ENCODE measurements around the gene ACTRT2. TPM values are rescaled to one million over a fixed set of nuclear protein-coding genes. Genes with fewer than 3 reads are reported as not detected.

The ACTRT2 gene
- polyA plus RNA-seq, 1 donor (not counting 4 experiments of a cell fraction or from before 2014, with no cell fraction given): not detected

GRCh38 chr1:3000671-3001470 lies 20.4 kb upstream of the ACTRT2 start:
- FAIRE-seq: no peak
- no peaks in the 10 kb centered on the region for H3K36me3 ChIP-seq (ENCODE audit: control insufficient read depth in 2 of 2, extremely low read depth in 1 of 2, insufficient read depth in 2 of 2, low read length in 2 of 2)
- H3K9me3 ChIP-seq (ENCODE audit: control insufficient read depth, low read depth, low read length): peaks cover 9% of the 10 kb centered on the region
- H4K20me1 ChIP-seq (ENCODE audit: control insufficient read depth, extremely low read depth, insufficient read depth, low read length): no peaks in the 10 kb centered on the region
- no peaks in the 10 kb centered on the region for H3K4me1 ChIP-seq (ENCODE audit: control insufficient read depth, extremely low read depth, insufficient read depth, low read length)
- no peak overlapping the region for H3K4me3 ChIP-seq (ENCODE audit: control insufficient read depth in 2 of 3, extremely low read depth in 1 of 3, insufficient read depth in 2 of 3, low read depth in 1 of 3, low read length in 3 of 3)
- no peak overlapping the region for H3K4me2 ChIP-seq (ENCODE audit: control insufficient read depth, extremely low read depth, insufficient read depth, low read depth, low read length)
- dilution Hi-C loops (cut with MboI; ENCODE audit: extremely low pct_ligation_motif_present, low sequenced_read_pairs): no loop called here
- H2AFZ ChIP-seq (ENCODE audit: control insufficient read depth, low read length): no peak overlapping the region
- H3K9me1 ChIP-seq (ENCODE audit: control insufficient read depth, extremely low read depth, insufficient read depth, low read length): no peaks in the 10 kb centered on the region
- H3K27ac ChIP-seq (ENCODE audit: control insufficient read depth, insufficient read depth, low read length): no peak overlapping the region
- no peaks in the 10 kb centered on the region for H3K79me2 ChIP-seq (ENCODE audit: control insufficient read depth, insufficient read depth, low read length)
- no peaks in the 10 kb centered on the region for H3K27me3 ChIP-seq (ENCODE audit: control insufficient read depth, extremely low read depth, insufficient read depth, low read length)
- H3K9ac ChIP-seq (ENCODE audit: control insufficient read depth, extremely low read depth, insufficient read depth, low read length): no peak overlapping the region
- TF ChIP-seq EZH2 (IDR thresholded peaks at IDR 0.05; ENCODE audit: low read length) (no peak), CTCF (optimal IDR thresholded peaks at IDR 0.05 in 1 of 3, IDR thresholded peaks at IDR 0.05 in 1 of 3, conservative IDR thresholded peaks at IDR 0.05 in 1 of 3; ENCODE audit: extremely low read depth in 1 of 3, insufficient read depth in 2 of 3, low read length in 3 of 3) (no peak)
- no peak for DNase-seq (ENCODE audit: low read depth, low spot score)

- Histone ChIP-seq H3K9ac (ENCODE audit: control insufficient read depth, extremely low read depth, insufficient read depth, low read length) (no peak overlapping the region), H3K27ac (ENCODE audit: control insufficient read depth, insufficient read depth, low read length) (no peak overlapping the region), H4K20me1 (ENCODE audit: control insufficient read depth, extremely low read depth, insufficient read depth, low read length) (no peaks in the 10 kb centered on the region), H3K4me3 (ENCODE audit: control insufficient read depth in 2 of 3, extremely low read depth in 1 of 3, insufficient read depth in 2 of 3, low read depth in 1 of 3, low read length in 3 of 3) (no peak overlapping the region), H3K4me1 (ENCODE audit: control insufficient read depth, extremely low read depth, insufficient read depth, low read length) (no peaks in the 10 kb centered on the region), H3K27me3 (ENCODE audit: control insufficient read depth, extremely low read depth, insufficient read depth, low read length) (no peaks in the 10 kb centered on the region), H3K4me2 (ENCODE audit: control insufficient read depth, extremely low read depth, insufficient read depth, low read depth, low read length) (no peak overlapping the region), H3K36me3 (ENCODE audit: control insufficient read depth in 2 of 2, extremely low read depth in 1 of 2, insufficient read depth in 2 of 2, low read length in 2 of 2) (no peaks in the 10 kb centered on the region), H3K9me1 (ENCODE audit: control insufficient read depth, extremely low read depth, insufficient read depth, low read length) (no peaks in the 10 kb centered on the region), H3K79me2 (ENCODE audit: control insufficient read depth, insufficient read depth, low read length) (no peaks in the 10 kb centered on the region), H3K9me3 (ENCODE audit: control insufficient read depth, low read depth, low read length) (peaks cover 9% of the 10 kb centered on the region), H2AFZ (ENCODE audit: control insufficient read depth, low read length) (no peak overlapping the region)
- FAIRE-seq: no peak
- dilution Hi-C loops (cut with MboI; ENCODE audit: extremely low pct_ligation_motif_present, low sequenced_read_pairs): no loop called here
- DNase-seq (ENCODE audit: low read depth, low spot score): no peak
- no peak for TF ChIP-seq EZH2 (IDR thresholded peaks at IDR 0.05; ENCODE audit: low read length)
- no peak for TF ChIP-seq CTCF (optimal IDR thresholded peaks at IDR 0.05 in 1 of 3, IDR thresholded peaks at IDR 0.05 in 1 of 3, conservative IDR thresholded peaks at IDR 0.05 in 1 of 3; ENCODE audit: extremely low read depth in 1 of 3, insufficient read depth in 2 of 3, low read length in 3 of 3)
These were observed 19.6 kb upstream of the ACTRT2 start for GRCh38 chr1:3001471-3002348.
